ENCODE measurements around the gene KLC1. TPM values are rescaled to one million over a fixed set of nuclear protein-coding genes. Genes with fewer than 3 reads are reported as not detected.

Gene KLC1
- total RNA-seq, 1 donor from 2014 or later, result 171 TPM

- peak overlapping the region; percentile 43 for H3K27ac ChIP-seq
- intact Hi-C loops (cut with DNase I), result no loop called here
- no peaks in the 10 kb centered on the region for H3K27me3 ChIP-seq (ENCODE audit: low read depth)
- DNase-seq, result peak; percentile 86
- peak; percentile 89 to 91 for ATAC-seq
- peaks cover 82% of the 10 kb centered on the region for H3K36me3 ChIP-seq
- H3K9me3 ChIP-seq, result no peaks in the 10 kb centered on the region
- peaks cover 56% of the 10 kb centered on the region for H3K4me1 ChIP-seq
- H3K4me3 ChIP-seq, result no peak overlapping the region
- TF ChIP-seq CTCF (IDR thresholded peaks at IDR 0.05), result no peak
Measured at GRCh38 chr14:103693515-103693914, 64.5 kb downstream of the KLC1 start.

GRCh38 chr14:103694572-103695026, 65.6 kb downstream of the KLC1 start:
- Histone ChIP-seq H3K9me3 (no peaks in the 10 kb centered on the region), H3K27me3 (ENCODE audit: low read depth) (no peaks in the 10 kb centered on the region), H3K4me1 (peaks cover 63% of the 10 kb centered on the region), H3K4me3 (no peak overlapping the region), H3K36me3 (peaks cover 82% of the 10 kb centered on the region), H3K27ac (peak overlapping the region; percentile 11)
- TF ChIP-seq CTCF (IDR thresholded peaks at IDR 0.05), result no peak
- no peak for ATAC-seq
- intact Hi-C loops (cut with DNase I), result no loop called here
- DNase-seq, result peak; percentile 28

- Histone ChIP-seq H3K4me3 (no peak overlapping the region), H3K27ac (no peak overlapping the region), H3K27me3 (ENCODE audit: low read depth) (no peaks in the 10 kb centered on the region), H3K9me3 (no peaks in the 10 kb centered on the region), H3K36me3 (peaks cover 83% of the 10 kb centered on the region), H3K4me1 (peaks cover 56% of the 10 kb centered on the region)
- no peak for TF ChIP-seq CTCF (IDR thresholded peaks at IDR 0.05)
- intact Hi-C loops (cut with DNase I), result no loop called here
- DNase-seq, result peak; percentile 26
- no peak for ATAC-seq
Measured at GRCh38 chr14:103695296-103696069, 66.5 kb downstream of the KLC1 start.

GRCh38 chr14:103696070-103696402, 67.0 kb downstream of the KLC1 start:
- Histone ChIP-seq H3K4me1 (peaks cover 56% of the 10 kb centered on the region), H3K9me3 (no peaks in the 10 kb centered on the region), H3K4me3 (no peak overlapping the region), H3K27ac (peak overlapping the region; percentile 53), H3K36me3 (peaks cover 86% of the 10 kb centered on the region), H3K27me3 (ENCODE audit: low read depth) (no peaks in the 10 kb centered on the region)
- intact Hi-C loops (cut with DNase I), result no loop called here
- ATAC-seq, result no peak
- DNase-seq, result peak; percentile 26
- no peak for TF ChIP-seq CTCF (IDR thresholded peaks at IDR 0.05)

GRCh38 chr14:103696466-103697071, 67.6 kb downstream of the KLC1 start:
- H3K4me3 ChIP-seq, result no peak overlapping the region
- no peaks in the 10 kb centered on the region for H3K27me3 ChIP-seq (ENCODE audit: low read depth)
- ATAC-seq (no peak), DNase-seq (peak; percentile 47)
- peak overlapping the region; percentile 53 for H3K27ac ChIP-seq
- H3K36me3 ChIP-seq, result peaks cover 88% of the 10 kb centered on the region
- TF ChIP-seq CTCF (IDR thresholded peaks at IDR 0.05), result no peak
- H3K4me1 ChIP-seq, result peaks cover 56% of the 10 kb centered on the region
- H3K9me3 ChIP-seq, result no peaks in the 10 kb centered on the region
- intact Hi-C loops (cut with DNase I), result no loop called here

Measured in lower lobe of right lung (tissue), 2 donors.